Activated T-helper 1 cell treated with anti-CD3 and anti-CD28 coated beads, Interleukin-2, amount 50 U/mL, for 16 hours (primary cell): Measurements from ENCODE around the gene PAXX.
A peak's percentile ranks its signal among the peaks of the same experiment; 100 is the strongest.

ENCODE experiments used
- DNase-seq, 2 donors: peaks; one replicate each; pipeline ENCODE4 v3.0.0-alpha.2; 2020; ENCODE audit warnings: low read depth in 1 of 2, low spot score in 1 of 2

The PAXX gene

DNA sequence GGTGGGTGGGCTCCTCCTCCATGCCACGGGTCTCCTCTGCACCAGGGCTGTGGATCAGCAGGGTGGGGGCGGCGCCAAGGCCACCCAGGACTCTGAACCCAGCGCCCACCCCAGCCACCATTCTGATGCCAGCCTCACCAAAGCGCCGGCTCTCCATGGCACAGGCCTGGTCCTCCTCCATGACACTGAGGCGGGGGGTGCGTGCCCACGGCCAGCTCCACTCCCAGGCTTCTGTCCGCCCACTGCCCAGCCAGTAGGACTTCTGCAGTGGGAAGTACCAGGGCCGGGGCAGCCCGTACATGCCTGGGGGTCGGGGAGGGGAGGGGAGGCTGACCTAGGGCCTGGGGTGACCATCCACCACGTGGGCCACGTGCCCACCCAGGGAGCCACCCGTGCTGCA lies 24.2 kb downstream of the PAXX start:
- DNase-seq = no peak

GRCh38 chr9:137017071-137017470 lies 24.8 kb downstream of the PAXX start:
- no peak for DNase-seq

- no peak for DNase-seq
These were observed 25.7 kb downstream of the PAXX start for GRCh38 chr9:137017791-137018497.

GRCh38 chr9:137018761-137019559 lies 26.7 kb downstream of the PAXX start:
- DNase-seq = no peak

GRCh38 chr9:137019891-137020683 lies 27.9 kb downstream of the PAXX start:
- no peak for DNase-seq

GRCh38 chr9:137020771-137021567 lies 28.7 kb downstream of the PAXX start:
- DNase-seq = no peak

- DNase-seq = no peak
These were observed 29.4 kb downstream of the PAXX start for GRCh38 chr9:137021568-137021978.

DNA sequence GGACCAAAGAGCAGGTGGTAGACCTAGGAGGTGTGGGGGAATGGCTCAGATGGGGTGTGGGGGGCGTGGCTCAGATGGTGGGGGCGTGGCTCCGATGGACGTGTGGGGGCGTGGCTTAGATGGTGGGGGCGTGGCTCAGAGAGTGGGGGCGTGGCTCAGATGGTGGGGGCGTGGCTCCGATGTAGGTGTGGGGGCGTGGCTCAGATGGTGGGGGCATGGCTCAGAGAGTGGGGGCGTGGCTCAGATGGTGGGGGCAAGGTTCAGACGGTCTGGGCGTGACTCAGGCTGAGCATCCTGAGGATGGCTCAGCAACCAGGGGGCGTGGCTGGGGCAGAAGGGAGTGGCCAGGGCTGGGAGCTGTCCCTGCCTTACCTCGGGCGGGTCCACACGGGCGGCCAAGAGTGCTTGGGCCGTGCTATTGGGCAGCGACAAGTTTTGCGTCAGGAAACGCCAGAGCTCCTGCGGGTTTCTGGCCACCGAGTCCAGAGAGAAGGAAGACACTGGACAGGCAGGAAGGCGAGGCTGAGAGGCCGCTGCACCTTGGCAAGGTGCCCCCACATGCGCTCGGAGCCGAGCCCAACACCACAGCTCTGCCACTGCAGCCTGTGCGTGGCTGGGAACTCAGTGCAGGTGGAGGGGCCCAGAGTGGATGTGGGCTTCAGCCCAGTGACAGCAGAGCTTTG lies 29.9 kb downstream of the PAXX start:
- peak; percentile 32 to 63 for DNase-seq

- DNase-seq = no peak
These were observed 30.4 kb downstream of the PAXX start for GRCh38 chr9:137022662-137023008.

DNA sequence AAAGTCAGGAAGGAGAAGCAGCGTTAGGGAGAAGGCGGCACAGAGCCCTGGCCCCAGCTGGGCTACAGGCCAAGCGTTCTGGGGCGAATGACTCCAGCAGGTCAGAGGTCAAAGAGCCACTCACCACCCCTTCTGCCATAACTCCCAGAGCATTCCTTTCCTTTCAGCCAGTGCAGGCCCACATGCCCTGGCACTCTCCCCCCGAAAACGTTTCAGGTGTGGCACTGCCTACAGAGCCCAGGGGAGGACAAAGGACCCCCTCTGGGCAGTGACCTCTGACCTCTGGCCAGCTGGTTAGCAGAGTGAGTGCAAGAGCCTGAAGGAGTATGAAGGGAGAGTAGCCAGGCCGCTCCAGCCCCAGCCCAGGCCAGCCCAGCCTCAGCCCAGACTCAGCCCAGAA lies 30.9 kb downstream of the PAXX start:
- no peak for DNase-seq

DNA sequence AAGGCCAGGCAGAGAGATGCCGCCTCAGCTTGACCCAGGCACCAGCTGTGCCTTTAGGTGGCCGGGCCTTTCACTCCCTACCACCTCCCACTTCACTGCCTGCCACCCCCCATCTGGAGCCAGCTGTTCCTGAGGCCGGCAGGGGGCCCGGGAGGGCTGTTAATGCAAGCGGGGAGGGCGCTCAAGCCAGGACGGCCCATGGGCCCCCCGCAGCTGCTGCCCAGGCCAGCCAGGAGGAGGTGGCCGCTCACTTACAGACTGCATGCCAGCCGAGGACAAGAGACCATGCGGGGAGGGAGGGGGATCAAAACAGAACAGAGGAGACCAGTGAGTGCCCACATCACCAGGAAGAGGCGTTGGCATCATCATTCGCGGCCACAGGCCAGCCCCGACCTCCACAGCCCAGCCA lies 31.4 kb downstream of the PAXX start:
- no peak for DNase-seq

- DNase-seq = no peak
These were observed 33.3 kb downstream of the PAXX start for GRCh38 chr9:137025517-137025966.

DNA sequence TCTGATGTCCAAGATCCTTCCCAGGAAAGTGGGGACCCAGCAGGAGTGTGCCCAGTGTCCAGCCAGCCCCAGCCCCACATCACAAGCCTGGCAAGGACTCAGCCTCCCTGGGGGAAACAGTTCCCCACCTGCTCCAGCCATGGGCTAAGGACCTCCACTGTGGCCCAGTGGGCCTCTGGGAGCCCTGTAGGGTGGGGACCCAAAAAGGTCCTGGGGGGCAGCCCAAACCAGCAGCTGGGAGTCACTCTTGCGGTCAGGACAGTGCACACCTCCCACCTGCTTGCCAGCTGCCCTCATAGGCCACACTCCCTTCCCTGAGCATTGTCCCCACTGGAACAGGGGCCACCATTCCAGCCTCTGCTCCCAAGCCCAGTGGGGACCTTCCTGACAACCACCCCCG lies 34.2 kb downstream of the PAXX start:
- no peak for DNase-seq

DNA sequence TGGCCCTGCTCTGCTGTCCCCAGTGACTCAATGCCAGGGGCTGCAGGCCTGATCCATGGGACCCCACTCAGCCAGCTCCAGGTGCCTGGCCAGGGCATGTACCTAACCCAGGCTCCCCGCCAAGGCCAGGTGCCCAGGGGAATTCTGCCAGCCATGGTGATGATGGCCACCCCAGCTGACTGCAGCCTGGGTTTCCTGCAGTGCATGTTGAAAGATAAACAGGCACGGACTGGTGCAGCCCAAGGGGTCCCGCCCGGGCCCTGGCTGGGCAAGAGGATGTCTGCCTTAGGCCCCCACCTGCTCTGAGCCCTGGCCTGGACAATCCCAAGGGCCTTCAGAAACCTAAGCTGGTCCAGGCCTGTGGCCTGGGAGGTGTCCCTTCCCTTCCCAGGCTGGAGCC lies 34.6 kb downstream of the PAXX start:
- no peak for DNase-seq

DNA sequence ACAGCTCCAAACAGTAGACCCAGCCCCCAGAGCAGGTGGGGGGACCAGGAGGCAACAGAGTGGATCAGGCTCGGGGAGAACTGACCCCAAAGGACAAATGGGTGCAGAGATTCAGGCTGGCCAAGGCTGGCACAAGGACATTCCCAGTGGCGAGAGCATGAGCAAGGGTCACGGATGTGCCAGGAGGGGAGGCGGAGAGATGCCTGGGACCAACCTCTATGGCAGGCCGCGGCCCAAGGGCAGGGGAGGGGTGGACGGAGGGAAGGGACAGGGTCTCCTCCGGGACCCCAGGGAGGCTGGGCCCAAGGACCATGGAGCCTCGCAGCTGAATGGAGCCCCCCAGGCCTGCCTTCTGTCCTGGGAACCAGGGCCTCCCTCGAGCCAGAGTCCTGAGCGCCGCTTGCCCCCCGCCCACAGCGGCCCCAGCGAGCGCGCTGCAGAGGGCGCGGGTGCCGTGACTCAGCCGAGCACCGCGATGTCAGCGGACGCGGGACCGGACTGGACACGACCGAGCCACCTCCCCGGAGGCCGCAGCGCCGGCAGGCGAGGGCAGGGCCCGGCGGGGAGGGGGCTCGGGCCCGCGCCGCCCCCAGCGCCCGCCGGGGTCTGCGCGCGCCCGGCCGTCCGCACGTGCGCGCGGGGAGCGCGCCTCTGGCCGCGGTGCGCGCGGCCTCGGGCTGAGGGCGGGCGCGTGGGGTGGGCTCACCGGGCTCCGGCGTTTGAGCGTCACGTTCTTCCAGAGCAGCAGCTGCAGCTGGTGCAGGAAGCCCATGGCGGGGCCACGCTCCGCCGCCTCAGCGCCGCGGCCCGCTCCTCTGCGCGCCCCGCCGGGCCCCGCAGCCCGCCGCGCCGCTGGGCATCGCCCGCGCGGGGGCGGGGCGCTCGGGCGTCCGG lies 35.4 kb downstream of the PAXX start, which contains the start of gene ABCA2:
ABCA2 (minus strand) TSS at position 869 of the 894 bp plus-strand sequence; CDS start at position 772, 97 bp downstream.
- no peak for DNase-seq

DNA sequence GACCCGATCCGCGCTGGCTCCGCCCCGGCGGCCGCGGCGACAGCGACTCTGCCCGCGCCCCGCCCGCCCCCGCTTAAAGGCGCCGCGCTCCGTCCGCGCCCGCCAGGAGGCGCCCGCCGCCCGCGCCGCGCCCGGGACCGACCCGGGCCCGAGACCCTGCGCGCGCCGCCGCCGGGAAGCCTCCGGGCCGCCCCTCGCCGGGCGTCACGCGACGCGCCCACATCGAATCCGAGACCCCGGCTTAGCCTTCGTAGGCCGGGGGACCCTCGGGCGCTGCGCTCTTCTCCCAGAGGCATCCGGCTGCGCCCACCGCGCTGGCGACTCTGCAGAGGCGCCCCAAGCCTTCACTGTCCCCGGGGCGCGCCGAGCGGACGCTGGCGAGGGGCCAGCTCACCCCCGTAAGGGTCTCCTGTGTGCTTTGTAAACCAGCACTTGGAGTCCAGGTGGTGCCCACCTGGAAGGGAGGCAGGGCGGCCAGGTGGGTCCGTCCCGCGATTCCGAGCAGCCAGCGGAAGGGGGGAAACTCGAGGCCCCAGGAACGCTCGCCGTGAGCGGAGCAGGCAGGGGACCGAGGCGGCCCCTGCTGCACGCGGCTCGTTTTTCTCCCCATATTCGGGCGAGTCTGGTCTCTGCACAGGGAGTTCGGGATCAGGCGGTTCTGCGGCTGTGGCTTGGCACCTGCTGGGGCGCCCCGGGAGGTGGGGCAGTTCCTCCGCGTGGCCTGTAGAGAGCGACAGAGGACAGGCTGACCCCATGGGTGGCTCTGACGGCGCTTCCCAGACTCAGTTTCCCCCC lies 36.2 kb downstream of the PAXX start:
- peak; percentile 27 to 65 for DNase-seq

DNA sequence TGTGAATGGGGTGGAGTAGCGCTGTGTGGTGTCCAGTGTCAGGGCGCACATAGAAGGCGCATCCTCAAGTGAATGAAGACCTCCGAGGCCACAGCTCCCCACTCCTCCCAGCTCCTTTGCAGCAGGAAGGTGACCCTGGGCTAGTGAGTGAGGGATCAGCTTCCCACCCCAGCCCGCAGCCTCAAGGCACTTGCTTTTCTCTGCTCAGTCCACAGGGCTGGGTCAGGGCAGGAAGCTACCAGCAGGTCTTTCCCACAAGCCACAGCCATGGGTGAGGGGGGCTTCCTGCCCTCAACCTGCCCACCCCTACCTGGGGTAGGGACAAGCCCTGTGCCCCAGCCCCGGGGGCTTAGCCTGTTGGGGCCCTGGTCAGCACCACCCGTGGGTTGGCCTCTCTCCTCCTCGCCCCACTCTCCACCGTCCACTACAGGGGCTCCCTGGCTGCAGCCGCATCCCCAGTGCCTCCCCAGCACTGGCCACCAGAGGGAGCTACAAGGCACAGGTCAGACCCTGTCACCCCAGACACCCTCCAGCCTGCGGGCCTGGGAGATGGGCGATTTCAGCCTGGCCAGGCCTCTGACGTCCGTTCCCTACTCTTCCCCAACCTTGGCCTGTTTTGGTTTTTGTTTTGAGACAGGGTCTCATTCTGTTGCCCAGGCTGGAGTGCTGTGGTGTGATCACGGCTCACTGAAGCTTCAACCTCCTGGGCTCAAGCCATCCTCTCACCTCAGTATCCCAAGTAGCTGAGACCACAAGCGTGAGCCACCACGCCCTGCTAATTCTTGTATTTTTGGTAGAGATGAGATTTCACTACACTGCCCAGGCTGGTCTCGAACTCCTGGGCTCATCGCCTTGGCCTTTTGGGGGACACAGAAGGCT lies 37.1 kb downstream of the PAXX start:
- peak; percentile 50 to 55 for DNase-seq
